HepG2 (cell line): Measurements from ENCODE around the gene YIPF2. TPM values are rescaled to one million over a fixed set of nuclear protein-coding genes. Genes with fewer than 3 reads are reported as not detected.

ENCODE experiments used
- KIAA2018 ChIP-seq: sonication (generic); formaldehyde crosslinking; IDR thresholded peaks from 2 replicates; pipeline ENCODE4 v1.5.0; 2020; ENCODE audit warnings: mild to moderate bottlenecking, missing genetic modification reagents, borderline replicate concordance
- NR2C2 ChIP-seq: sonication (generic); formaldehyde crosslinking; IDR thresholded peaks from 2 replicates; pipeline ENCODE4 v1.4.0; 2020; ENCODE audit warnings: missing genetic modification reagents, mild to moderate bottlenecking, moderate library complexity, borderline replicate concordance
- ZNF614 ChIP-seq: IDR thresholded peaks from 2 replicates; pipeline ENCODE4 v1.6.1; 2018; ENCODE audit warnings: missing biosample characterization, missing genetic modification reagents, inconsistent platforms, borderline replicate concordance
- polyA plus RNA-seq, 8 experiments: library from polyadenylated mRNA; depleted of rRNA in 3 of 8; stranded (reverse) in 7 of 8; unstranded in 1 of 8; fragments of >200 nt; fragmentation: Illumina TruSeq in 4 of 8; extraction: Trizol in 4 of 8; gene quantifications; 2 replicates each; pipeline versions ENCODE4 v1.2.1 to v1.2.3, GENCODE V29; 2011 to 2016; ENCODE audit warnings: low read depth in 4 of 8, missing spikeins in 1 of 8, mixed read lengths in 1 of 8; ENCODE audit not compliant: insufficient read depth in 1 of 8
- total RNA-seq, 5 experiments: library from RNA; depleted of rRNA; stranded (reverse); fragments of >200 nt; fragmentation: Illumina TruSeq; extraction: Trizol; gene quantifications; 2 replicates each; pipeline ENCODE4 v1.2.3, GENCODE V29; 2016; ENCODE audit warnings: low read depth in 1 of 5

Gene YIPF2
- total and polyA plus RNA-seq, 2 of the 13 experiments (the other 11 are each of a cell fraction or from before 2014, with no cell fraction given) = 37.3 to 53.2 TPM

- peak; percentile 68 for TF ChIP-seq NR2C2 (CRISPR knock-in tag)
- TF ChIP-seq KIAA2018 = no peak
- no peak for TF ChIP-seq ZNF614 (CRISPR knock-in tag)
- TF ChIP-seq, all 625 proteins: peak for 17
Measured at GRCh38 chr19:10881403-10882107, 46.9 kb downstream of the YIPF2 start (continued).
